ENCODE data around the gene TOP3B.

GRCh38 chr22:21948824-21949568, 33.6 kb downstream of the TOP3B start:
- TF ChIP-seq CTCF (IDR thresholded peaks at IDR 0.05) = no peak
- no peak for TF ChIP-seq EP300 (IDR thresholded peaks at IDR 0.05)

Measured in tibial nerve (tissue), 4 donors.